Lung microvascular endothelial cell (primary cell): Measurements from ENCODE around the gene NR6A1. TPM values are rescaled to one million over a fixed set of nuclear protein-coding genes. Genes with fewer than 3 reads are reported as not detected.

Experiments used
- DNase-seq, 2 donors: peaks; one replicate each; pipeline versions ENCODE4 v3.0.0 to v3.0.0-alpha.2; 2010; ENCODE audit warnings: low read depth in 2 of 2
- total RNA-seq: library from RNA; depleted of rRNA; stranded (reverse); fragments of >200 nt; gene quantifications from 2 replicates; pipeline ENCODE4 v1.2.1, GENCODE V29; 2014

NR6A1 gene
- total RNA-seq, result 0.22 and 1.2 TPM in 2 replicates

- DNase-seq, result peak; percentile 95 to 98
Measured at GRCh38 chr9:124771021-124771866, at the start of gene NR6A1. TSS of gene NR6A1 (minus strand) at chr9:124771311.

DNA sequence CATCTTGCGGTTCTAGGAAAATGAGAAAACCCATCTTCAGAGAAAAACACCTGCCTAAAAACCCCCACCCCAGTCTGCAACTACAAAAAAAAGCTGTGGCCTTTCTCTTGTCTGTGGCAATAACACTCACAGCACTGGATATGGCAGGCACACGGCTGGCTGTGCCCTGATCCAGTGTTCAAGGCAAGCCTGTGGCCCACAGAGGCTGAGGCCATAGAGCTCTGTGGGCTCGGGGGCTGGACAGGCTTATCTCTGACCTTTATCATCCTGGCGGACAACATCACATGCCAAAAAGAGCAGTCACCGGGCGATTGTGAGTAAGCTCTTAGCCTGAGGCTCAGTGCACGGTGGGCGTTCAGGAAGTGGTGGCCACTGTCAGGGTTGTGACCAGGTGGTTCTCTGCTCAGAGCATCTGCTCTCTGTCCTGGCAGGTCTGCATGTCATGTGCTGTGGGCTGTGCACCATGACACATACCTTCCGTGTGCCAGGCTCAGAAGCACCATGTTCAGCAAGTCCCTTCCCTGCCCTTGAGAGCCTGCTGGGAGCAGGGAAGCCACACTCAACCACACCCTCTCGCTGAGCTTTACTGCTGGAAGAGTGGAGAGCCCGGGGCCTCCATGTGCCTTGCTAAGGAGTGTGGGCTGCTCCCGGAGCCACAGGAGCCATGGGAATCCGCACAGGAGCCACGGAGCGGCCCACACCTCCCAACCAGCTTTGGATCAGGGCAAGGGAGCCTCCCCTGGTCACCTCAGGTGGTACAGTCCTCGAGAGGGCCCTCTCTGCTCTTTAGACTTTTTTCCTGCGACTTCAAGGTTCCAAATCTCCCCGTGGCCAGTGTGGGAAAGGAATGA, 47.5 kb upstream of the NR6A1 start:
- DNase-seq, result peak in 1 of 2 donors; percentile 79

DNA sequence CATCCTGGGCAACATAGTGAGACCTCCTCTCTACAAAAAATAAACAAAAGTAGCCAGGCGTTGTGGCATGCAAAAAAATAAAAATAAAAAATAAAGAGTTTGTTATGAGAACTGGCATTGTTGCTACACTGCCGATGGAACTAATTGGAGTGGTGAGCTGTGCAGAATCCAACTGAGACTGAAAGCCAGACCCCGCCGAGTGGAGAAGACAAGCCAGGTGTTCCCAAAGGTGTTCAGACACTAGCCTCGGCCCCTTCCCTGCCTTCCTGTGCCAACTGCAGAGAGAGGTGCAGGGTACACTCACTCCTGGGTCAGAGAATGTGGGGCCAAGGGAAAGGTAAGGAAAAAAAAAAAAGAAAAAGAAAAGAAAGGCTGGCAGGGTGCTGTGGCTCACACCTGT, 44.5 kb upstream of the NR6A1 start:
- no peak for DNase-seq

- no peak for DNase-seq
Measured at GRCh38 chr9:124814164-124814535, 43.0 kb upstream of the NR6A1 start.

DNA sequence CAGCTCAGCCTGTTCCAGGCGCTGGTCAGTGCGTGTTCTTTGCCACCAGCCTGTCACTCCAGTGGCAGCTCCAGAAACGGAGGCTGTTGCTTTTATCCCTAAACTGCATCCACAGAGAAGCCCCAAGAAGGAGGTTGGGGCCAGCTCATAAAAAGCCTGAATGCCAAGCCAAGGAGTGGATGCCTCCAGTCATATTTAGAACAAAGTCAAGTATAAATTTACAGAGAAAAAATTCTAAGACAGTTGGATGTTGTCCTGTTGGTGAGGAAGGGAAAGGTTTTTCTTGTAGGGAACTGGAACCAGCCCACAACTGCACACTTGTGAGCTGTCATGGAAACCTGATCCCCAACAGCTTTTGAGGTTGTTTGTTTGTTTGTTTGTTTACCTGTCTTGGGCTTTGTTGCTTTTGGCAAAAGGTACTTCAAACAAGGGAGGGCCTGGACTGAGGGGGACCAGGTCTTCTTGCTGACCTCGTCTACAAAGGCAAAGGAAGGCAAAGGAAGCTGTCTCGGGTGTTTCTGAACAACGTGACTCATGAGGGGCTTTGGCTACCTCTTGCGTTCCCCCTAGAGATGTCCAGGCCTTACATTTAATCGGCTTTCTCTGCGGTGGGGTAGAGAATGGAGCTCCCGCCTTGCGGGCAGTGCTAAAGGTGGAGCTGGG, 42.5 kb upstream of the NR6A1 start:
- no peak for DNase-seq

DNA sequence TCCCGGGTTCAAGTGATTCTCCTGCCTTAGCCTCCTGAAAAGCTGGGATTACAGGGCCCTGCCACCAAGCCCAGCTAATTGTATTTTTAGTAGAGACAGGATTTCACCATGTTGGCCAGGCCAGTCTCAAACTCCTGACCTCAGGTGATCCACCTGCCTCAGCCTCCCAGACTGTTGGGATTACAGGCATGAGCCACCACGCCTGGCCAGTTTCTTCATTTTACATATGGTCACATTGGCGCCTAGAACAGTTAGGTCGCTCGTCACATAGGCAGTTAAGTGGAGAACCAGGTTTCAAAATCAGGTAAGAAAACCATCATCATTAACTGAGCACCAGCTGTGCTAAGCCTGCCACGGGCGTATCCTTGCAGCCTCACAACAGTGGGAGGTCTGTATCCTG, 41.9 kb upstream of the NR6A1 start:
- DNase-seq, result no peak

- peak in 1 of 2 donors; percentile 41 for DNase-seq
Measured at GRCh38 chr9:124812441-124812876, 41.3 kb upstream of the NR6A1 start.

DNA sequence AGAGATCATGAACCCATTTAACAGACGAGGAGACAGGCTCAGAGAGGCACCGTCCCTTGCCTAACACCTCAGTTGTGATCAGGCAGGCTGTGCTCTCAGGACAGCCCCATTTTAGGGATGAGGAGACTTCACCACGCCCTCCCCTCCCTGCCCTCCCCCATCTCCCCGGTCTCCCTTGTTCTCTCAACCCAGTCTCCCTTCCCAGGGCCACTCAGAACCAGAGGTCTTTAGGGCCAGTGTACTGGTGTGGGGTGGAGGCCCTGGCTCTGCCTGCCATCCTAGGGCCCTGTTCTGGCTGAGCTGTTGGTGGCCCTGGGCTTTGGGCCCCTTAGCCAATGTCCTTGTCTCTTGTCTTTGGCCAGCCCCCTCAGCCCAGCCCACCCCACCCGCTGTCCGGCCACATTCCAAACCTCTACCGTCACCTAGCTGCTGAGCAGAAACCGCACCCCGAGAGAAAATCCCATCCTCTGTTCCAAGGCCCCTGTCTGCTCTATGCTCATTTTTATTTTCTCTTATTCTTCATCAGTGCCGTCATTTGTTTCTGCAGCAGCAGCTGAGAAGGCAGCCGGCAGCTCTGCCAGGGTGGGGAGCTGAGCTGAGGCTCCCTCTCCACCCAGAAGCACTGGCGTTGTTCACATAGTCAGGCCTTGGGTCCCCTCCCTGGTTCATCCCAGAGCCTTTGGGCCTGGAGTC, 39.7 kb upstream of the NR6A1 start:
- peak in 1 of 2 donors; percentile 53 for DNase-seq

GRCh38 chr9:124809741-124810500, 38.8 kb upstream of the NR6A1 start:
- no peak for DNase-seq

GRCh38 chr9:124809211-124809610, 38.1 kb upstream of the NR6A1 start:
- DNase-seq, result no peak

- no peak for DNase-seq
Measured at GRCh38 chr9:124808246-124808956, 37.3 kb upstream of the NR6A1 start.

DNA sequence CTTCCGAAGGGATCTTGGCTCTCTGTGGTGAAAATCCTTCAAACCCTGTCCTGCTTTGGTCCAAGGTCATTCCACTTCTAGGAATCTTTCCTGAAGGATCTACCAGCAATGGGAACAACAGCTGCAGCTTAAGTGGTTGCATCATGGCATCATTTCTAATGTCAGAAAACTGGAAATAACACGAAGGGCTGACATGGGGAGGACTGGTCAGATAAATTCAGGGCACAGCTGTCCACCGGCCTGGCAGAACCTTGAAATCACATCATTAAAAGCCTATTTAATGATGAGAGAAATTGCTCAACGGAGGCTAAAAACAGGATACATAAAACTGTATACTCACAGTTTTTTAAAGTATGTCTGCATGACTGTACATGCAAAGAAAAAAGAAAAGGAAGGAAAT, 34.1 kb upstream of the NR6A1 start:
- no peak for DNase-seq

DNA sequence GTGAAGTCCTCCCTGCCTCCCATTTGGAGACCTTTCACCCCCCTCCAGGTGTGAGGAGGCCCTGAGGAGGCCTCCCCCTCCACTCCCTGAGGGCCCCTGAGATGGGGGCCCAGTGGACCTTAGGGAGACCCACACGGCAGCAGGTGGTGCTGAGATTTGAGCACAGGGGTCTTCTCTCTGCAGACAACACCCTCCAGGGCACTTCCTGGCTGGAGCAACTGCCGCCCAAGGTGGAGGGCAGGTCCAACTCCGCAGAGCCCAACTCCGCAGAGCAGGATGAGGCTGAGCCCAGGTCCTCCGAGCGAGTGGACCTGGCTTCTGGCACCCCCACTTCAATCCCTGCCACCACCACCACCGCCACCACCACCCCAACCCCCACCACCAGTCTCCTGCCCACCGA, 32.8 kb upstream of the NR6A1 start:
- DNase-seq, result no peak

DNA sequence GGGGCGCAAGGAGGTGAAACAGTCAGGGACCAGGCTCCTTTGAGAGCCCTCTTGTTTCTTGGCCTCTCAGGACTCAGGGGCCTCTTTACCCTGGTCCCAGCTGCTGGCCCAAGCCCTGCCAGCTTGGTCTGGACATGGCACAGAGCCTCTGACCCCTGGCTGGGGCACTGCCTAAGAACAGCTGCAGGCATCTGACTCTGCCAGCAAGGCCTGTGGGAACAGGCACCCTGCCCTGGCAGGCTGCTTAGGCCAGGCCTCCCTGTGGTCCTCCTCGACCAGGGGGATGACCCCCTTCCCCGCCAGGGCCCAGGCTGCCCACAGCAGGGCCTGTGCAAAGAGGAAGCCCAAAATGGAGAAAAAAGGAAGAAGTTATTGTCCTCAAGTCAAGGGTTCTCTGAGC, 31.3 kb upstream of the NR6A1 start:
- DNase-seq, result no peak

- no peak for DNase-seq
Measured at GRCh38 chr9:124801356-124801755, 30.2 kb upstream of the NR6A1 start.

DNA sequence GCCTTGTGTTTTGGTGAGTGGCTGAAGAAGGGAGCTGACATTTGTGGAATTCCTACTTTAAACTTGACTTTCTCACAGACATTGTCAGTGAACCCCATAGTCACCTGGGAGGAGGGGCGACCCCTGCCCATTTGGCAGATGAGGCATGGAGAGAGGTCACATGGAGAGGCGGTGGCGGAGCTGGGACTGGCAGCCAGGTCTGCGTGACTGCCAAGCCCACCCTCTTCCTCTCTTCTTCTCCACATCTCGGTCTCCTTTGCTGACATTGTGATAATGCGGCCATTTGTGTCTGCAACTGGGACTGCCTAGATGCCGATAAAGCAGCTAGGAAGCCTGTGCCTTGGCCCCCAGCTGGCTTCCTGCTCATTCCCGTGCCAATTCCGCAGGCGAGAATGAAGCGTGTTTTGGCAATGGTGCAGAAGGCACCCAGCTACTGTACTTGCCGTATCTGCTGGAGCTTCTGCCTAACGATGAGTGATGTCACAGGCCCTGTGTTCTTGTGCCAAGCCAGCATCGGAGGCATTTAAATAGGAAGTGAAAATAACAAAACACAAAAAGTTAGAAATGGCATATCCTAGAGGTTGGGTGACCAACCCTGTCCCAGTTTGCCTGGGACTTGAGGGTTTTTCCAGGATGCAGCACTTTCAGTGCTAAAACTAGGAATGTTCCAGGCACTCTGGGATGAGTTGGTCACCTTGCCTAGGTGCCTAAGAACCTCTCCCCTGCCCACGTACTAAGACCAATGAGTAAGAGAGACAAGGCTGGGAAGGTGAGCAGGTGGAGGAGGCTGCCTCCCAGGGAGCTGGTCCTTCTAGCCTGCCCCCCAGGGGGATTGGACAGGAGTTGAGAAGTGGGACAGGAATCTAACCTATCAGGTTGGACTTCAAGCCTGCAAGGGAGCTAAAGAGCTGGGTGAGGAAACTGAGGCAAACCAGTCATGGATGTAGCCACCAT, 29.5 kb upstream of the NR6A1 start:
- peak; percentile 29 to 88 for DNase-seq

DNA sequence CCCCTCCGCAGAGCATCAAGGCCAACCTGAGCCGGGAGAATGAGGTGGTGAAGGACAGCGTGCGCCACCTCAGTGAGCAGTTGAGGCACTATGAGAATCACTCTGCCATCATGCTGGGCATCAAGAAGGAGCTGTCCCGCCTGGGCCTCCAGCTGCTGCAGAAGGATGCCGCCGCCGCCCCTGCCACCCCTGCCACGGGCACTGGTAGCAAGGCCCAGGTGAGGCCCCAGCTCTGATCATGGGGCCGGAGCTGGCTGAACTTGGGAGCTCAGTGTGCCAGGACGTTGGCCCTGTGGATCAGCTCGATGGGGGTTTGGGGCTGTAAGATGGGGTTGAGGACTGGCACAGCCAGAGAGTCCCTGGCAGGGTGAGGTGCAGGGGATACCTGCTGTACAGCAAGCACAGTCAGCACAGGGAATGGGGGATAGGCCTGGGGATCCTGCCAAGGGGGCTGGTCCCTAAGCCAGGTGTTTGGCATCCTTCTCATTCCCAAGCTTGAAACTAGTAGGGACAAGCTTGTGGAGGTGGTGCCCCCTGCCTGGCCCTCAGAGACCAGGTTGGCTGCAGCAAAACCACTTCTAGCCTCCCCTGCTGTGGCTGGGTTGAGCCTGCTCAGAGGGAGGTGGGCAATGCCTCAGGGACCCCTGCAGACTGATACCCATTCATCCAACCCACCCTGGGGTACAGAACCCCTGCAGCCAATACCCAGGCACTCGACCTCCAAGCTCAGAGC, 28.3 kb upstream of the NR6A1 start:
- no peak for DNase-seq
